ACHN (cell line): ENCODE data around the gene TMEM202.

ENCODE experiments used
- DNase-seq: peaks from one replicate; pipeline ENCODE4 v3.0.0-alpha.2; 2015
- in situ Hi-C: cut with HindIII; loops from 2 replicates; pipeline ENCODE4 v1.10.0; 2017; ENCODE audit warnings: low sequenced_read_pairs, low pct_ligation_motif_present, low pct_unique_long_range_greater_than_20kb

TMEM202 gene

DNA sequence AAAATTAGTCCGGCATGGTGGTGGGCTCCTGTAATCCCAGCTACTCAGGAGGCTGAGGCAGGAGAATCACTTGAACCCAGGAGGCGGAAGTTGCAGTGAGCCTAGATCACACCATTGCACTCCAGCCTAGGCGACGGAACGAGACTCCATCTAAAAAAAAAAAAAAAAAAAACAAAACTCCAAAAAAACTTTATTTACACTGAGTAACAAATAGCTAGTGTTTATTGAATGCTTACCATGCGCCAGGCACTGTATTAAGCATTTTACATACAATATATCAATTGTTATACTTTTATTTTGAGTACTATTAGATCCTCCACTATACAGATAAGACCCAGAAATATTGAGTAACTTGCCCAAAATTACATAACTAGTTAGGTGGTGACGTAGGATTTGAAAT, 58.6 kb downstream of the TMEM202 start:
- in situ Hi-C loops = no loop called here
- DNase-seq = no peak
